ENCODE data around the gene AGXT2. TPM values are rescaled to one million over a fixed set of nuclear protein-coding genes. Genes with fewer than 3 reads are reported as not detected.

Gene AGXT2
- total and polyA plus RNA-seq, 2 of the 13 experiments (the other 11 are each of a cell fraction or from before 2014, with no cell fraction given): 0.04 to 0.13 TPM

DNA sequence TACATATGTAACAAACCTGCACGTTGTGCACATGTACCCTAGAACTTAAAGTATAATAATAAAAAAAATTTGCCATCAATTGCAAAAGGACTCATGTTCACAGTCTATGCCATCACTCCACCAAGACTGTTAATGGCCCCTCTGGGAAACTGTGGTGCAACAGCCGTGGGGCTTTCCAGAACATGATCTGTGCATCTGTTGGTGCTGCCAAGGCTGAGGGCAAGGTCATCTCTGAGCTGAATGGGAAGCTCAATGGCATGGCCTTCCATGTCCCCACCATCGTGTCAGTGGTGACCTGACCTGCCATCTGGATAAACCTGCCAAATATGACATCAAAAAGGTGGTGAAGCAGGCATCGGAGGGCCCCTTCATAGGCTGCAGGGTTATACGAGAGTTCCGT, 33.4 kb upstream of the AGXT2 start (continued):
- TF ChIP-seq ZNF639 (CRISPR knock-in tag; conservative IDR thresholded peaks at IDR 0.05): no peak
- TF ChIP-seq ZNF121 (CRISPR knock-in tag; IDR thresholded peaks at IDR 0.05): no peak
- TF ChIP-seq ZNF784 (CRISPR knock-in tag; IDR thresholded peaks at IDR 0.05; ENCODE audit: borderline replicate concordance): no peak
- TF ChIP-seq, protein P1, sequence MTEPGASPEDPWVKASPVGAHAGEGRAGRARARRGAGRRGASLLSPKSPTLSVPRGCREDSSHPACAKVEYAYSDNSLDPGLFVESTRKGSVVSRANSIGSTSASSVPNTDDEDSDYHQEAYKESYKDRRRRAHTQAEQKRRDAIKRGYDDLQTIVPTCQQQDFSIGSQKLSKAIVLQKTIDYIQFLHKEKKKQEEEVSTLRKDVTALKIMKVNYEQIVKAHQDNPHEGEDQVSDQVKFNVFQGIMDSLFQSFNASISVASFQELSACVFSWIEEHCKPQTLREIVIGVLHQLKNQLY (CRISPR knock-in tag; IDR thresholded peaks at IDR 0.05): no peak

GRCh38 chr5:35073160-35073559, 25.4 kb upstream of the AGXT2 start:
- Histone ChIP-seq H3K4me1 (ENCODE audit: insufficient read depth, low read length) (no peaks in the 10 kb centered on the region), H3K79me2 (ENCODE audit: insufficient read depth, low read length) (no peaks in the 10 kb centered on the region), H3K4me2 (ENCODE audit: low read depth, low read length) (no peak overlapping the region), H3K4me3 (replicated peaks in 1 of 3; ENCODE audit: insufficient read depth in 1 of 3, low read depth in 2 of 3, low read length in 3 of 3) (no peak overlapping the region), H3K9me3 (ENCODE audit: low read length) (no peaks in the 10 kb centered on the region), H2AFZ (ENCODE audit: low read length) (no peak overlapping the region), H4K20me1 (ENCODE audit: insufficient read depth, low read length) (no peaks in the 10 kb centered on the region), H3K36me3 (replicated peaks in 1 of 2; ENCODE audit: control insufficient read depth in 1 of 2, insufficient read depth in 2 of 2, low read length in 2 of 2) (no peaks in the 10 kb centered on the region), H3K9ac (ENCODE audit: insufficient read depth, low read depth, low read length) (no peak overlapping the region), H3K27me3 (ENCODE audit: control insufficient read depth in 1 of 2, insufficient read depth in 2 of 2, low read length in 2 of 2) (no peaks in the 10 kb centered on the region), H3K27ac (ENCODE audit: extremely low read length, insufficient read depth, low read length) (no peak overlapping the region)
- ChIA-PET CTCF (ENCODE audit: low intra/inter-chr PET ratio, low total read pairs) (no interaction called here), POLR2A (no interaction called here)
- FAIRE-seq (no peak), DNase-seq (ENCODE audit: low spot score) (no peak), ATAC-seq (no peak)
- 86% methylated on average over 4 of the region's 4 CpGs for WGBS (ENCODE audit: low lambda C conversion rate)
- TF ChIP-seq KLF16 (CRISPR knock-in tag; IDR thresholded peaks at IDR 0.05) (no peak), HDAC2 (CRISPR knock-in tag; IDR thresholded peaks at IDR 0.05) (no peak), ZNF510 (CRISPR knock-in tag; IDR thresholded peaks at IDR 0.05; ENCODE audit: low read depth) (no peak), POLR2AphosphoS5 (IDR thresholded peaks at IDR 0.05; ENCODE audit: low read depth, low read length) (no peak), MED8 (CRISPR knock-in tag; IDR thresholded peaks at IDR 0.05; ENCODE audit: insufficient replicate concordance) (no peak), HOXA3 (CRISPR knock-in tag; IDR thresholded peaks at IDR 0.05) (no peak)
- TF ChIP-seq, protein P2, sequence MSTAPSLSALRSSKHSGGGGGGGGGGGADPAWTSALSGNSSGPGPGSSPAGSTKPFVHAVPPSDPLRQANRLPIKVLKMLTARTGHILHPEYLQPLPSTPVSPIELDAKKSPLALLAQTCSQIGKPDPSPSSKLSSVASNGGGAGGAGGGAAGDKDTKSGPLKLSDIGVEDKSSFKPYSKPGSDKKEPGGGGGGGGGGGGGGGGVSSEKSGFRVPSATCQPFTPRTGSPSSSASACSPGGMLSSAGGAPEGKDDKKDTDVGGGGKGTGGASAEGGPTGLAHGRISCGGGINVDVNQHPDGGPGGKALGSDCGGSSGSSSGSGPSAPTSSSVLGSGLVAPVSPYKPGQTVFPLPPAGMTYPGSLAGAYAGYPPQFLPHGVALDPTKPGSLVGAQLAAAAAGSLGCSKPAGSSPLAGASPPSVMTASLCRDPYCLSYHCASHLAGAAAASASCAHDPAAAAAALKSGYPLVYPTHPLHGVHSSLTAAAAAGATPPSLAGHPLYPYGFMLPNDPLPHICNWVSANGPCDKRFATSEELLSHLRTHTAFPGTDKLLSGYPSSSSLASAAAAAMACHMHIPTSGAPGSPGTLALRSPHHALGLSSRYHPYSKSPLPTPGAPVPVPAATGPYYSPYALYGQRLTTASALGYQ (CRISPR knock-in tag; IDR thresholded peaks at IDR 0.05): no peak
- no TSS peak for BruUV-seq (replicated peaks)
- intact Hi-C loops (cut with micrococcal nuclease; ENCODE audit: unreplicated experiment) (no loop called here), in situ Hi-C loops (cut with HindIII; ENCODE audit: extremely low pct_ligation_motif_present, low pct_unique_long_range_greater_than_20kb) (no loop called here)
